WTC11 (cell line): ENCODE results near the gene CRACR2A.

Experiments
- ATF6 ChIP-seq: sonication (generic); formaldehyde crosslinking; IDR thresholded peaks from 2 replicates; pipeline ENCODE4 v1.8.1; 2023; ENCODE audit warnings: mild to moderate bottlenecking, missing genetic modification reagents
- CTCF ChIP-seq: fragments of 200-600 bp; IDR thresholded peaks from 2 replicates; pipeline ENCODE4 v1.8.0; 2022; ENCODE audit warnings: antibody characterized with exemption
- ELF4 ChIP-seq: sonication (generic); formaldehyde crosslinking; IDR thresholded peaks from 2 replicates; pipeline ENCODE4 v1.8.1; 2022; ENCODE audit warnings: low read depth, mild to moderate bottlenecking, moderate library complexity, missing genetic modification reagents
- FOXK1 ChIP-seq: sonication (generic); formaldehyde crosslinking; IDR thresholded peaks from 2 replicates; pipeline ENCODE4 v1.8.0; 2022; ENCODE audit warnings: mild to moderate bottlenecking, moderate library complexity, missing genetic modification reagents
- GABPB1 ChIP-seq: sonication (generic); formaldehyde crosslinking; IDR thresholded peaks from 2 replicates; pipeline ENCODE4 v1.8.1; 2023; ENCODE audit warnings: mild to moderate bottlenecking, missing genetic modification reagents
- IRF2 ChIP-seq: sonication (generic); formaldehyde crosslinking; IDR thresholded peaks from 2 replicates; pipeline ENCODE4 v1.8.0; 2022; ENCODE audit warnings: low read depth, missing genetic modification reagents, borderline replicate concordance
- JUN ChIP-seq: sonication (generic); formaldehyde crosslinking; IDR thresholded peaks from 2 replicates; pipeline ENCODE4 v1.8.0; 2023; ENCODE audit warnings: mild to moderate bottlenecking, missing genetic modification reagents
- MYBL2 ChIP-seq: sonication (generic); formaldehyde crosslinking; IDR thresholded peaks from 2 replicates; pipeline ENCODE4 v1.8.1; 2023; ENCODE audit warnings: mild to moderate bottlenecking, moderate library complexity, missing genetic modification reagents
- SMAD3 ChIP-seq: sonication (generic); formaldehyde crosslinking; IDR thresholded peaks from 2 replicates; pipeline ENCODE4 v1.8.0; 2022; ENCODE audit warnings: missing genetic modification reagents, mild to moderate bottlenecking, borderline replicate concordance
- TEAD4 ChIP-seq: sonication (generic); formaldehyde crosslinking; IDR thresholded peaks from 2 replicates; pipeline ENCODE4 v1.8.0; 2022; ENCODE audit warnings: mild to moderate bottlenecking, missing genetic modification reagents
- USF1 ChIP-seq: sonication (generic); formaldehyde crosslinking; IDR thresholded peaks from 2 replicates; pipeline ENCODE4 v1.8.0; 2022; ENCODE audit warnings: mild to moderate bottlenecking, missing genetic modification reagents
- USF2 ChIP-seq: sonication (generic); formaldehyde crosslinking; IDR thresholded peaks from 2 replicates; pipeline ENCODE4 v1.8.1; 2023; ENCODE audit warnings: mild to moderate bottlenecking, missing genetic modification reagents, moderate library complexity
- ZNF263 ChIP-seq: sonication (generic); formaldehyde crosslinking; IDR thresholded peaks from 2 replicates; pipeline ENCODE4 v1.8.1; 2022; ENCODE audit warnings: low read depth, mild to moderate bottlenecking, moderate library complexity, missing genetic modification reagents
- ZNF317 ChIP-seq: sonication (generic); formaldehyde crosslinking; IDR thresholded peaks from 2 replicates; pipeline ENCODE4 v1.8.1; 2023; ENCODE audit warnings: low read depth, mild to moderate bottlenecking, moderate library complexity, missing genetic modification reagents, borderline replicate concordance

GRCh38 chr12:3593906-3594483 is 158.9 kb downstream of the CRACR2A start:
- no peak for TF ChIP-seq ZNF263
- no peak for TF ChIP-seq USF1 (CRISPR knock-in tag)
- no peak for TF ChIP-seq TEAD4 (CRISPR knock-in tag)
- TF ChIP-seq ELF4, result no peak
- no peak for TF ChIP-seq IRF2 (CRISPR knock-in tag)
- no peak for TF ChIP-seq CTCF
- TF ChIP-seq USF2 (CRISPR knock-in tag), result no peak
- no peak for TF ChIP-seq SMAD3 (CRISPR knock-in tag)
- no peak for TF ChIP-seq JUN
- TF ChIP-seq MYBL2 (CRISPR knock-in tag), result no peak
- no peak for TF ChIP-seq ZNF317 (CRISPR knock-in tag)
- TF ChIP-seq FOXK1 (CRISPR knock-in tag), result no peak
- TF ChIP-seq GABPB1, result no peak
- TF ChIP-seq ATF6, result no peak
